Ovary (tissue), 3 donors: Measurements from ENCODE around the gene PACSIN3.
A peak's percentile ranks its signal among the peaks of the same experiment; 100 is the strongest.

Experiments used
- EP300 ChIP-seq: sonication (generic); formaldehyde crosslinking; IDR thresholded peaks from one replicate; pipeline ENCODE4 v1.6.1; 2017; ENCODE audit warnings: antibody characterized with exemption
- POLR2A ChIP-seq: fragments of 450-650 bp; IDR thresholded peaks from one replicate; pipeline ENCODE4 v1.6.1; 2017; ENCODE audit warnings: antibody characterized with exemption, mild to moderate bottlenecking, moderate library complexity
- TF ChIP-seq, protein P1 (sequence below), 3 donors: fragments of 450-650 bp in 2 of 3; fragments of 200-600 bp in 1 of 3; IDR thresholded peaks; one replicate each; pipeline versions ENCODE4 v1.5.1 to v1.8.0; 2016 to 2022; ENCODE audit warnings: antibody characterized with exemption in 3 of 3, mild to moderate bottlenecking in 1 of 3
- donor health status: DM: no; HTN: no; CAD: no.

GRCh38 chr11:47152953-47153950, 33.0 kb downstream of the PACSIN3 start:
- TF ChIP-seq, protein P1, sequence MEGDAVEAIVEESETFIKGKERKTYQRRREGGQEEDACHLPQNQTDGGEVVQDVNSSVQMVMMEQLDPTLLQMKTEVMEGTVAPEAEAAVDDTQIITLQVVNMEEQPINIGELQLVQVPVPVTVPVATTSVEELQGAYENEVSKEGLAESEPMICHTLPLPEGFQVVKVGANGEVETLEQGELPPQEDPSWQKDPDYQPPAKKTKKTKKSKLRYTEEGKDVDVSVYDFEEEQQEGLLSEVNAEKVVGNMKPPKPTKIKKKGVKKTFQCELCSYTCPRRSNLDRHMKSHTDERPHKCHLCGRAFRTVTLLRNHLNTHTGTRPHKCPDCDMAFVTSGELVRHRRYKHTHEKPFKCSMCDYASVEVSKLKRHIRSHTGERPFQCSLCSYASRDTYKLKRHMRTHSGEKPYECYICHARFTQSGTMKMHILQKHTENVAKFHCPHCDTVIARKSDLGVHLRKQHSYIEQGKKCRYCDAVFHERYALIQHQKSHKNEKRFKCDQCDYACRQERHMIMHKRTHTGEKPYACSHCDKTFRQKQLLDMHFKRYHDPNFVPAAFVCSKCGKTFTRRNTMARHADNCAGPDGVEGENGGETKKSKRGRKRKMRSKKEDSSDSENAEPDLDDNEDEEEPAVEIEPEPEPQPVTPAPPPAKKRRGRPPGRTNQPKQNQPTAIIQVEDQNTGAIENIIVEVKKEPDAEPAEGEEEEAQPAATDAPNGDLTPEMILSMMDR (IDR thresholded peaks at IDR 0.05): peak; percentile 90 to 93 (median 91)
- TF ChIP-seq POLR2A: no peak
- TF ChIP-seq EP300: no peak
